NCI-H2196 treated with DMSO at 0.1 percent for 48 hours (cell line): Measurements from ENCODE around the gene PEMT.

ENCODE experiments used
- DNase-seq: peaks from one replicate; lab custom pipeline; 2025; ENCODE audit not compliant: unreplicated experiment; lab: John Stamatoyannopoulos, UW

Gene PEMT

GRCh38 chr17:17514993-17515933 is 76.2 kb downstream of the PEMT start:
- DNase-seq: no peak

GRCh38 chr17:17514361-17514992 is 77.0 kb downstream of the PEMT start:
- no peak for DNase-seq

GRCh38 chr17:17513626-17514025 is 77.9 kb downstream of the PEMT start:
- DNase-seq: no peak

GRCh38 chr17:17512866-17513265 is 78.6 kb downstream of the PEMT start:
- DNase-seq: no peak

- DNase-seq: no peak
These were observed 79.3 kb downstream of the PEMT start for GRCh38 chr17:17511881-17512858.

GRCh38 chr17:17511293-17511741 is 80.2 kb downstream of the PEMT start:
- DNase-seq: no peak

- no peak for DNase-seq
These were observed 80.8 kb downstream of the PEMT start for GRCh38 chr17:17510456-17511292.

- DNase-seq: no peak
These were observed 81.7 kb downstream of the PEMT start for GRCh38 chr17:17509601-17510425.

- no peak for DNase-seq
These were observed 82.6 kb downstream of the PEMT start for GRCh38 chr17:17508646-17509591.

GRCh38 chr17:17508019-17508535 is 83.4 kb downstream of the PEMT start:
- DNase-seq: no peak

- DNase-seq: no peak
These were observed 84.0 kb downstream of the PEMT start for GRCh38 chr17:17507465-17508011.

- DNase-seq: no peak
These were observed 84.5 kb downstream of the PEMT start for GRCh38 chr17:17506893-17507464.

- no peak for DNase-seq
These were observed 85.2 kb downstream of the PEMT start for GRCh38 chr17:17506181-17506741.

- DNase-seq: no peak
These were observed 85.8 kb downstream of the PEMT start for GRCh38 chr17:17505610-17506171.

- DNase-seq: no peak
These were observed 86.4 kb downstream of the PEMT start for GRCh38 chr17:17505151-17505550.

GRCh38 chr17:17504341-17505140 is 87.0 kb downstream of the PEMT start:
- DNase-seq: no peak
